UCSD-AML1 (cell line): ENCODE results near the gene INS.

Source experiments
- DNase-seq: peaks from one replicate; lab custom pipeline; 2025; ENCODE audit not compliant: unreplicated experiment; lab: John Stamatoyannopoulos, UW

INS gene

DNA sequence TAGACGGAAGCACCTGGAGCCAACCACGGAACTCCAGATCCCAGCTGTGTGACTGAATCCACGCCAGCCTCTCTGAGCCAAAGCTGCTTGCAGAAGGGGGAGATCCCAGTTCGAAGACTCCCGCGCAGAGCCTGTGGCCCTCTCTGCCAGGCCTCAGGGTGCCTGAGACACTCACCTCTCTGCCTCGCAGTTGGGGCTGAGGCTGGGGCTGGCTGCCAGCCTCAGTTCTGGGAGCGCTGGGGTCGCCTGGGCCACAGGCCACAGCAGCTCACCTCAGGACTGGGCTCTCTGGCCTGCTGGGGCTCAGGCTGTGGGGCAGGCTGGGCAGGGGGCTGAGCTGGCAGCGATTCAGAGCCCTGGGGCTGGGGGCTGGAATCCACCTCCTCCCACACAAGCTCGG lies 13.6 kb downstream of the INS start:
- DNase-seq, result no peak

DNA sequence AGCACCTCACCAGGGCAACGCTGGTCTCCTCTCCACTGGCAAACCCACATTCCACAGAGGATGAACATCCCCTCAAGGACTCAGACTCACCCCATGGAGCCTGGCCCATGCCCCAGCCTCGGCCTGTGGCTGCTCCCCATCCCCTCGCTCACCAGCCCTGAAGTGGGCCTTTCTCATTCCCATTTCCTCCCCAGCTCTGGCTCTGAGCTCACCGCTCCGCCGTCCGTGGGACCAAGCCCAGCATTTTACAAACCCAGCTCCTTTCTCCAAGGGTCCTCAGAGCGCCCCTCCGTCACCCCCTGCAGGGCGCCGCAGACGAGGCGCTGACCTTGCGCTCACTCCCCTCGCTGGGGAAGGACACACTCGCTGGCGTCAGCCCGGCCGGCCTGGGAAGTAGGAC lies 15.0 kb downstream of the INS start:
- no peak for DNase-seq

DNA sequence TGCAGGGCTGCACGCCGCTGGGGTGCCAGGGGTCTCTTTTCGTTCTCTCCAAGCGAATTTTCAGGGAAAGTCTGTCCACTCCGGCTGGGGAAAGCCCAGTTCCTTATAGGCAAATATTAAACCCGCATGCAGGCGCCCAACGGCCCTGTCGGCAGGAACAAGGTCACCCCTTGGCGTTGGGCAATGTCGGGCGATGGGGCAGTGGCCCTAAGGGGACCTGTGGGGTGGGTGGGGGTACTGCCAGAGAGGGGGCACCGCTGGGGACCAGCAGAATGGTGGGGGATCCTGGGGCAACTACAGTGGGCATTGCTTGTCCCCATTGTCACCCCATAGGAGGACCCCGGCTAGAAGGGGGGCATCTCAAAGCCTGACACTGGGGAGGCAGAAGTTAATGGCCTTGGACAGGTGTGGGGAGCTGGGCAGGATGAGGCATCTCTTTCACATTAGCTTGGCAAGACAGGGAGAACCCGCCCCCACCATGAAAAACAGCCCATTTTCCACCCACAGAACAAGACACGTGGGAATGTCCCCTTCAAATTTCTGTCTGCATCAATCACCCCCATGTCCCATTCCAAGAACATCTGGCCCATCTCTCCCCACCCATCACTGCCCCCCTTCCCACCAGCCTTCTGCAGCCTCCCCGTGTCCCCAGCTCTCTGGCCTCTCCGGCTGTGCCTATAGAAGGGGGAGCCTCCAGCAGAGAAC lies 16.3 kb downstream of the INS start:
- no peak for DNase-seq

DNA sequence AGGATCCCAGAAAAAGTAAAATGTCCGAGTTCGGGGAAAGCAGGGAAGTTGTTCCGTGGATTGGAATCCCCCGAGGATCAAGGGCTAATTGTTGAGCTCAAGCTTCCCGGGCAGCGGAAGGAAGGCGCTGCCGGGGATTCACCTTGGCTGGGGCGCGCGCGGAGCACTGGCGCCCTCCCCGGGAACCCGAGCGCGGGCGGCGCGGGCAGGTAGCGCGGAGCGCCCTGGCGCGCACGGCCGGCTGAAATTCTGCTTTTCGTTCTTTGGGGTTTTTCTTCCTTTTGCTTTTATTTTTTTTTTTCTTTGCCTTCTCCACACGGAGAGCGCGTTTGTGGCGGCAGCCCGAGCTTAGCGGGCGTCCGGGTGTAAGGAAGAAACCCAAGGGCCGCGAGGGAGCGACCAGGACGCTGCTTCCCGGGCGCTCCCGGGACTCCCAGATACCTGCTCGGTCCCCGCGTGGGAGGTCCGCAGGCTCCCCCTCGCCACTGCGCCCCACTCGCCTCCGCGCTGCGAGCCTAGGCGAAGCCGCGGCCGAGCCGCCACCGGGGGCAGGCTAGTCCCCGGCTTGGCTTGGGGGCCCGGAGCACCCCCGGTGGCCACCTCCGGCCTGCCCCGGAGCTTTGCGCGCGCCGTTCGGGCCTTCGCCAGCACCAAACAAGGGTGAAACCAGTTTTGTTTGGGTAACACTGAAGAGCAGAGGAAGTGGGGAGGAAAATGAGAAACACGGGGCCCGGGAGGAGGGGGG lies 17.0 kb downstream of the INS start:
- no peak for DNase-seq

DNA sequence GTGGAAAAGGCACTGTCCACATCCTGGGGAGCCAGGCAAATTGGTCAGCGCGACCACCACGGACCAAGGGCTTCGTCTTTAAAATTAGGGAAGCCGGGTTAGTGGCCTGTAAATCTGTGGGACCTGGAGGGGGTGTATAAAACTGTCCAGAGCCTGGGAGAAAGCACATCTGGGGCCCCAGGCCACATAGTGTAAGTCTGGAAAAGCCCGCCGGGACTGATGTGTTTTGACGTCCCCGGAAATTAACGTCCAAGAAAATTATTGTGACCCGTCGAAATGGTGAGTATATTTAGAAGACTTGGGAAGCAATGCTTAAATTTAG lies 17.6 kb downstream of the INS start:
- no peak for DNase-seq

DNA sequence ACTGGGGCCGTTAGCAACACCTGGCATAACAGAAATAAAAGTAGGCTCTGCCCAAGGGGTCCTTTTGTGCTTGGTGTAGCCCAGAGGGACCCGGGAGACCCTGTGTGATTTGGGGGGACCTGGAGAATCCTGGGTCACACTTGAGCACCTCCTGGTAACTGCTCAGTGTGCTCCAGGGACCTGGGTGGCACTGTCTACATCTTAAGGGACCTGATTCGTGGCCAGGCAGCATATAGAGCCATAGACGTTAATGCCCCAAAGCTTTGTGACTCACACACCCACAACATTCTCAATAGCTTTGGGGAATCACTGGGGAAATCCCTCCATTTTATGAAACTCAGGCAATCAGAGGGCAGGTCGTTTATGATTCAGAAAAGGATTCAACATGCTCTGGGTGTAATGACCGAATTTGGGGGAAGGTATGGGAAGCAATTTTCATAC lies 18.2 kb downstream of the INS start:
- DNase-seq, result no peak

DNA sequence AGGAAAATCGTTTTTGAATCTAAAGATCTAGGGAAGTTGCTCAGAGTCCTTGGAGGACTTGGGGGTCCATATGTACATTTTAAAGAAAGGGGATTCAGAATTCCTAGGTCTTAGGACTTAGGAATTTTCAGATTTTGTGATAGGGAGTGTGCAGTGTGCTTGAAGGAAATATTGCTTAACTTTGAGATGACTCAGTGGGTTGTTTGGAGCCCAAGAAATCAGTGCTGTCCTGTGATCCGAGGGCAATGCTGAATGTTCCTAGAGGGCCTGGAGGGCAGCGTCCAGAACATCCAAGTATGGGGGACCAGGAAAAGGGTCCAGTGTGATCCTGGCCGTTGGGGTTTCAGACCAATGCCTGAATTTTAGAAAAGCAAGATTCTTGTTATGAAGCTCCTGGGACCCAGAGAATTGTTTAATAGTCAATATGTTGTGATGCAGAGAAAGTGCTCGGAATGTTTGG lies 18.7 kb downstream of the INS start:
- no peak for DNase-seq

DNA sequence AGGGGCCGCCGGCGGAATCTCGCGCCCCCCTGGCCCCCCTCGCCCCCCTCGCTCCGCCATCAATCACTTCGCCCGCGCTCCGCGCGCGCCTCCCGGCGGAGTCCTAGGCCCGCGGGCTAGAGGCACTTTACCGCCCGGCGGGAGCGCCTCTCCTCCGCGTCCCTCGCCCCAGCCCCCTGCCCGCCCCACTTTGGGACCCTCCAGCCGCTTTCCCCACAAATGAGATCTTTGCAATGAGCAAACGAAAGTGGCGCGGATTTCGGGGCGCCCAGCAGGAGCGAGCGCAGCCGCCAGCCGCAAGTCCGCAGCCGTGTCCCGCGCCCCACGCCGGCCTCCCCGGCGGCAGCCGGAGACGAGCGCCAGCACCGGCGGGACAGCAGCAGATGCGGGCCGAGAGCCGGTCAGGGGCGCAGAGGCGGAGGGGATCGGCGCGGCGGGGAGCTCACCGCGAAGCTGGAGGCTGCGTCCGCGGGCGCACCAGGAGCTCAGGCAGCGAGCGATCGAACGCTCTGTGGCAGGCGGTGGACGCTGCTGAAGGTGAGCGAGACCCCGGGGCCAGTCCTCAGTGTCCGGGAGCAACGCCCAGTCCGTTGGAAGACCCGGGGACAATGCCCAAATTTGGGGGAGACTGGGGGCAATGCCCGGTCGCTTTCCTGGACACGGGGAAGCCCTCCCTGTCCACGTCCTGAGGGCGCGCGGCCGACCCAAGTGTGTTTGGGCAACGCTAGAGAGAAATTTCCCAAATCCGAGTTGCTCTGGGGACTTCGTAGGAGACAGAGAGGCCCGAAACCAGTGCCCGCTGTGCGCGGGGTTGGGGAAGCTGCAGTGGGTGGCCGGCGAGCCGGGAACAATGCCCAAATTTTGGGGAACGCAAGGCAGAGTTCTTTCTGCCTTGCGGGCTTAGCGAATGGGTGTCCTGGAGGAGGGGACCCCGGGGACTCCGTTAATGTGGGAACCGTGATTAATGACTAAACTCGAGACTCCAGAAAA lies 20.3 kb downstream of the INS start:
- DNase-seq, result no peak

DNA sequence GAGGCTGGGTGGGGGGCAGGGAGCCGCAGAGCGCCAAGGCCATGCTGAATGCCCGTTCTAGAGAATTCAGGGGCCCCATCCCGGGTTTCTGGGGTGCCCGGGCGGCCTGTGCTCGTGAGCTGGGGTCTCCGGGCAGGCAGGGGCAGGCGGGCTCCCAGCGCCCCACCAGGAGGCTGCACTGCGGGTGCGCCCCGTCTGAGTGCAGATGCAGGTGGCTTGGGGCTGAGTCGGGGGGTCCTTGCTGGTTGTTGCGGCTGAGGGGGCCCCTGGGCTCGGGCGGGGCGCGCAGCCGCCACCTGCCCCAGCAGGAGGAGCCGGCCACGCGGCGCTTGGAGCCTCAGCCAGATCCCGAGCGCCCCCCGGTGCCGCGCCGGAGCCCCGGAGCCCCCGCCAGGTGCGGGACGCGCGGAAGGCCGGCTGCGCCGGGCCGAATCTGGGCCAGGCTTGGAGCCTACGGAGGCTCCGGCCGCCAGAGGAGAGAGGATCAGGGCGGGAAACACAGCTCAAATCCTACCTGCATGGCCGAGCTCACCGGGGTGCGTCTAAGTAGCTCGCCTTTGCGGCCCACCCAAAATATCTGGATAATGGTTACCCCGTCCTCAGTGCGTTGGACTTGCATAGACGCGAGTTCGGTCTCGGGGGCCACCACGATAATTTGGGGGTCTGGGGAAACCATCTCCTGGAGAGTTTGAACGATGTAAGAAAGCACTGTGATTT lies 21.2 kb downstream of the INS start:
- no peak for DNase-seq

DNA sequence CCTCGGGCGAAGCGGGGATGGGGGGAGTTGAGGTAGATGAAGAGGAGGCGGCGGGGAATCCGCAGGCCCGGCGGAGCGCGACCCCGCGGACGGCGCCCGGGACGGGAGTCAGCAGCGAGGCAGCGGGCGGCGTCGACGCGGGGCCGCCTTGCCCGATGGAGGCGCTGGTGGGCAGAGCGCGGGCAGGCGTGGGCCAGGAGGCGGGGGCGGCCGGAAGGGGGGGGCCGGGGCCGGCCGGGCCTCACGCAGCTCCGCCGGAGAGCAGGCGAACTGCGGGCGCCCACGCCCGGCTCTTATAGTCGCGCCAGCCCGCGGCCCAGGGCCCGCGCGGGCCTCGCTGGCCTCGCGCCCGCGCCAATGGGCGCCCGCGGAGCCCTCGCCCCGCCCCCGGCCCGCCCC lies 21.9 kb downstream of the INS start, which contains the start of gene IGF2:
Gene IGF2 (minus strand): TSS at position 267 of the 399 bp plus-strand sequence. CDS start 3,866 bp downstream, outside the sequence.
- DNase-seq, result no peak

DNA sequence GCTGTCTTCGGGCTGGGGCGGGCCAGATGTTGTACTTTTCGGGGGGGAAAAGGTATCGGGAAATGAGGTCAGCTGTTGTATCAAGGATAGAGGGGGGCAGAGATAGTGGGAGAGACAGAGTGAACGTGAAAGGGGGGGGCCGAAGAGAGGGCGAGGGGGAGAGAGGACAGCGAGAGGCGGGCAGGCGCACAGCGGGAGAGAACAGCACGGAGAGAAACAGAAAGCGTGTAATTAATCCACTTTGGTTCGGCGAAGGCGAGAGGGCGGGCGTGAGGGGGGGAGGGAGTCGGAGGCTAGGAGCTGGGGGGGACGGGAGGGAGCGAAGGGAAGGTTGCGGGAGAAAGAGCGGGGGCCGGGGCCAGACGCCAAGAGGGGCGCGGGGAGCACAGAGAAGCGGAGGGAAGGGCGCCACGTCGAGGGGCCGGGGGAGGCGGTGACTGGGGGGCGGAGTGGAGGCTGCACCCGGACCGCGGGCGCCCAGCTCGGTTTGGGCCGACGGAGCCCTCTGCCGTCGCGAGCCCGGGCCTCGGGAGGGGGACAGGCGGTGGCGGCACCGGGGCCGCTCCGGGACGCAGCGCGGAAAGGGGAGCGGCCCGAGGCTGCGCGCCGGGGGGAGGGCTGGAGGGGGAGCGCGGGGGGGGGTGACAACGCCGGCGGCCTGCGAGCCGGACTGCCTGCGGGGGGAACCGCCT lies 22.4 kb downstream of the INS start:
- no peak for DNase-seq

DNA sequence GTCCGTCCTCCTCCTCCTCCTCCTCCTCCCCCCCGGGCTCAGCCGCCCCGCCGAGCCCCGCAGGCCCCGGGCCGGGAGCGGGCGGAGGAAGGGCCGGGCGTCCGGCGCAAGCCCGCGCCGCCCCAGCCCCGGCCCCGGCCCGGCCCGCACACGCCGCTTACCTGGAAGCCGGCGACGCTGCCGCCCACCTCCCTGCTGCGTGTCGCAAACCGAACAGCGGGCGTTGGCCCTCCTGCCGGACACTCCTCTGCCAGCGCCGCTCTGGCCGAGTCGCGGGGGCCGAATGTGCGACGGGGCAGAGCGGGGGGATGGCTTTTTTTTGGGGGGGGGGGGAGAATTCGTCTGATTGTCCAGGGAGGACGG lies 23.0 kb downstream of the INS start:
- no peak for DNase-seq

DNA sequence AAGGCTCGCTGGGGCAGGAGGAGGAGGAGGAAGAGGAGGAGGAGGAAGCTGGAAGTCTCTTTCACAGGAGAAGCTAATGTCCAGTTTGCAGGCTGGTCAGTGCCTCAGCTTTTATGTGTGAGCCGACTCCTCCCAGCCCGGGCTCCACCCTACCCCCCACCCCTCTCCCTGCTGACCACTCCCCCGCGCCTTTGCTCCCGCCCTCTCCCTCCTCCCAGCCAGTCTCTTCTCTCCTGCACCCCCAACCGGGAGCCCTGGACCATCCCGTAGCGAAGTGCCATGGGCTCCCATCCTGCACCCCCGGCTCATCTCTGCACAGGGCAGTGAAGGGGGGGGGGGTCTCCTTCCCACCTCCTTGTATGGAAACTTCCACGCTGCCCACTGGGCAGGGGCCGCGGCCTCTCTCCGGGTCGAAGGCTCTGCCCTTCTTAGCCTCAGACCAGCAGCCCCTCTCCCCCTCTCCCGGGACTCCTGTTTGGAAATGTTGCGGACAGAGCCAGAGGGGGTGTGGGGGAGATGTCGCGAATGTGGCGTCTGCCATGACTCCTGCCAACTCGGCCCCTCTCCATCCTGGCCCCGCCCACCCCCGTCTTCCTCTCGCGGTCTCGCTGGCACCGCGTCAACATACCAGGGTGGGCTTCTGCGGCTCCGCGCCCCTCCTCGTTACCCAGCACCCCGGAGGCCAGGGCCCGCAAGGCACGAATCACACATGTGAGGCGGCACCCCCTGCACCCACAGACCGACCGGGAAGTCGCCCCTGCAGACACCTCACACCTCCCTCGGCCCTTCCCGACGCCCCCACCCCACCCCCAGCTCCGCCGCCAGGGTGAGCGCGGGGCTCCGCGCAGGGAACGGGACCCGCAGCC lies 23.6 kb downstream of the INS start:
- DNase-seq, result no peak

DNA sequence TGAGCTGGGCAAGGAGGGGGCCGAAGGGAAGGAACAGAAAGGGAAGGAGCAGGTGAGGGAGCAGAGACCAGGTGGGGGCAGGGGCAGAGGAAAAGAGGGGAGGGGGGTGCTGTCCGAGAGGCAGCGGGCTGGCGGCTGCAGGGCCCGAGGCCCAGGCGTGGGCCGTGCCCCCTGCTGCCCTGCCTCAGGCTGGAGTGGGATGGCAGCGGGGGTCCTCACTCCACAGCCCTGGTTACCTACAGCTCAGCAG lies 24.1 kb downstream of the INS start:
- DNase-seq, result no peak

DNA sequence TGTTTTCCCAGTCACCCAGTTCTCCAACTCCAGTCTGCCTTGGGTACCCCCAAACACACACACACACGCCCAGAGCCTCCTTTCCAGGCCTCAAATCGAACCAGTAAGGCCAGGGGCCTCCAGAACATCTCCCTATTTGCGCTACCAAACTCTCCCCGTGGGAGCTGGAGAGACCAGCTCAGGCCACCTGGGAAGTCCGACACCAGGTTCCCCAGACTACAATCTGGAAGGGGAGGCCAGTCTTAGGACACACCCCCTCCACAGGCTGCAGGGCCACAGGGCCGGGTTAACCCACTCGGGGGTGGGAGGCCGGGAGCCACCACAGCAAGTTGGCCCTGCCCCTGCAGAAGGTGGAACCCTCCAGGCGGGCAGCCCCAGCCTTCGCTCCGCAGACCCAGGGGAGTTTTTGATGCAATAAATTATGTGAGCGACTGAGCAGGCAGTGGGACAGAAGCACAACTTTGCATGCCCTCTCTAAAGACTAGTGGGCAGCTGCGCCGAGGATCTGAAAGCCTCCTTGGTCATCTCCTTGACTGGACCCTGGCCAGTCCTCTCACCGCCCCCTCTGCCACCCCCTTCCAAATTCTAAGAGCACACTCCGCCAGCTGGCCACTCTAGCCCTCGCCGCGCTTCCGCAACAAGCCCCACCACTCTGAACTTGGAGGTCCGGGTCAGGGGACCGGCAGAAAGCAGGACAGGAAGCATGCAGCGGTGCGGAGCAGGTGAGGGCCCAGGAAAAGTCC lies 24.6 kb downstream of the INS start:
- DNase-seq, result no peak

DNA sequence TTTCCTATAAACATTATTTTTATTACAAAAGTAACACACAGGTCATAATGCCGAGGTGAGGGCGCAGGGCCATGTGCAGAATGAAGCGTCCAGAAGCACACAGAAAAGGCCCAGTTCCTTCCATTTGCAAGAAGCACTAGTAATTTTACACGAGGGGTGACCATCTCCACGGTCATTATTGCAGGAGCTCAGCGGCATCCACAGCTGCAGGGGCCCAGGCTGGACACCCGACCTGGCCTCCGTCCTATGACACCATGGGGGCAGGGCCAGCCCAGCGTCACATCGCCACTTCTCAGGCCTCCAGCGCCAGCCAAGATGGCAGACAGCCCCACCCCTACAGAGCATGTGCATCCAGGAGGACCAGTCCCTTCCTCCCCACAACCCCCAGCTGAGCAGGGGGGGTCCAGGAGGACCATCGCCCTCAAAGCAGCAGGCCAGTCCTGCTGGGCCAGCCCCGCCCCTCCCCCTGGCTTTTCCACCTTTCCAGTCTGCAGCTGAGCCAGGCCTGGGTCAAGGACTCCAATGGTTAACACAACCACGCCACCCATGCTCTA lies 25.3 kb downstream of the INS start:
- no peak for DNase-seq

DNA sequence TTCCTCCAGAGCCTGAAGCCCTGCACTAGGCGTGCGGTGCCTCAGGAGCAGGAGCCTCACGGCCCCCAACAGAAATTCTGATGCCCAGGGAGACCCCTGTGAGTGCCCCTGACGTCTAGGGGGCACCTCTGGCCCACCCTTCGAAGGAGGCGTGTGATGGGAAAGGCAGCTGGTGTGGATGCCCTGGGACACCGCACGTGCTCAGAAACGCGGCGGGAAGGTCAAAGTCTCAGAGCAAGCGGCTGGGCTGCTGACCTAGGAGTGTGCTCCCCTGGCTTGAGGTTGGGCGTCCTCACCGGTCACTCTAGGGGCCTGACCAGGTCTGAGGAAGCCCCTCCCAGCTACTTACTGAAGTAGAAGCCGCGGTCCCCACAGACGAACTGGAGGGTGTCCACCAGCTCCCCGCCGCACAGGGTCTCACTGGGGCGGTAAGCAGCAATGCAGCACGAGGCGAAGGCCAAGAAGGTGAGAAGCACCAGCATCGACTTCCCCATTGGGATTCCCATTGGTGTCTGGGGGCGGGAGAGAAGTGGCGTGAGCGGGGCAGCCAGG lies 25.9 kb downstream of the INS start:
- DNase-seq, result no peak
